ENCODE data around the gene MYL11. TPM values are rescaled to one million over a fixed set of nuclear protein-coding genes. Genes with fewer than 3 reads are reported as not detected.

The MYL11 gene
- polyA plus RNA-seq, 1 of the 3 experiments (the other 2 are of a cell fraction) = 0.23 TPM

DNA sequence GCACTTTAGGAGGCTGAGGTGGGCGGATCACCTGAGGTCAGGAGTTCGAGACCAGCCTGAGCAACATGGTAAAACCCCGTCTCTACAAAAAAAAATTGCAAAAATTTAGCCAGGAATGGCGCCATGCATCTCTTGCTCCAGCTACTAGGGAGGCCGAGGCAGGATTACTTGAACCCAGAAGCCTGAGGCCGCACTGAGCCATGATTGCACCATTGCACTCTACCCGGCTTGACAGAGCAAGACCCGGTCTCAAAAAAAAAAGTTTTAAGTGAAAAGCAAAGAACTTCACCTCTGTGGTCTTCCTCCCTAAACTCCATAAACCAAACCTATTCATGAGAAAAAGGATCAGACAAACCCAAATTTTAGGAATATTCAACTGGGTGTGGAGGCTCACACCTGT is 26.5 kb upstream of the MYL11 start:
- H3K4me3 ChIP-seq (ENCODE audit: low read depth in 2 of 2, low read length in 1 of 2) = no peak overlapping the region

More for the DNA sequence above, 26.5 kb upstream of the MYL11 start:
- peaks cover 15 to 29% of the 10 kb centered on the region in 2 experiments for H3K36me3 ChIP-seq (replicated peaks in 1 of 2; ENCODE audit: control insufficient read depth in 1 of 2, insufficient read depth in 2 of 2, low read length in 1 of 2)
- H3K79me2 ChIP-seq (ENCODE audit: insufficient read depth) = peaks cover 6% of the 10 kb centered on the region; the same call in 1 of the 2 replicates
- TF ChIP-seq, protein P1, sequence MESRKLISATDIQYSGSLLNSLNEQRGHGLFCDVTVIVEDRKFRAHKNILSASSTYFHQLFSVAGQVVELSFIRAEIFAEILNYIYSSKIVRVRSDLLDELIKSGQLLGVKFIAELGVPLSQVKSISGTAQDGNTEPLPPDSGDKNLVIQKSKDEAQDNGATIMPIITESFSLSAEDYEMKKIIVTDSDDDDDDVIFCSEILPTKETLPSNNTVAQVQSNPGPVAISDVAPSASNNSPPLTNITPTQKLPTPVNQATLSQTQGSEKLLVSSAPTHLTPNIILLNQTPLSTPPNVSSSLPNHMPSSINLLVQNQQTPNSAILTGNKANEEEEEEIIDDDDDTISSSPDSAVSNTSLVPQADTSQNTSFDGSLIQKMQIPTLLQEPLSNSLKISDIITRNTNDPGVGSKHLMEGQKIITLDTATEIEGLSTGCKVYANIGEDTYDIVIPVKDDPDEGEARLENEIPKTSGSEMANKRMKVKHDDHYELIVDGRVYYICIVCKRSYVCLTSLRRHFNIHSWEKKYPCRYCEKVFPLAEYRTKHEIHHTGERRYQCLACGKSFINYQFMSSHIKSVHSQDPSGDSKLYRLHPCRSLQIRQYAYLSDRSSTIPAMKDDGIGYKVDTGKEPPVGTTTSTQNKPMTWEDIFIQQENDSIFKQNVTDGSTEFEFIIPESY (IDR thresholded peaks at IDR 0.05; ENCODE audit: borderline replicate concordance, low read depth) = no peak
- TF ChIP-seq POLR2AphosphoS5 (IDR thresholded peaks at IDR 0.05; ENCODE audit: low read depth, low read length) = no peak
- TF ChIP-seq, protein P2, sequence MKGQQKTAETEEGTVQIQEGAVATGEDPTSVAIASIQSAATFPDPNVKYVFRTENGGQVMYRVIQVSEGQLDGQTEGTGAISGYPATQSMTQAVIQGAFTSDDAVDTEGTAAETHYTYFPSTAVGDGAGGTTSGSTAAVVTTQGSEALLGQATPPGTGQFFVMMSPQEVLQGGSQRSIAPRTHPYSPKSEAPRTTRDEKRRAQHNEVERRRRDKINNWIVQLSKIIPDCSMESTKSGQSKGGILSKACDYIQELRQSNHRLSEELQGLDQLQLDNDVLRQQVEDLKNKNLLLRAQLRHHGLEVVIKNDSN (IDR thresholded peaks at IDR 0.05; ENCODE audit: borderline replicate concordance, low read depth) = no peak
- TF ChIP-seq FOXJ3 (CRISPR knock-in tag; IDR thresholded peaks at IDR 0.05) = no peak
- no peak for TF ChIP-seq RCOR1 (IDR thresholded peaks at IDR 0.05; ENCODE audit: low read length)
- TF ChIP-seq YY1 (IDR thresholded peaks at IDR 0.05; ENCODE audit: low read depth) = no peak
- TF ChIP-seq TAF1 (IDR thresholded peaks at IDR 0.05; ENCODE audit: borderline replicate concordance, low read depth, low read length) = no peak
- no peak for TF ChIP-seq NRF1 (IDR thresholded peaks at IDR 0.05; ENCODE audit: low read depth, low read length)
- no peak for TF ChIP-seq EZH2phosphoT487 (IDR thresholded peaks at IDR 0.05; ENCODE audit: borderline replicate concordance, low read depth)
- TF ChIP-seq, protein P3, sequence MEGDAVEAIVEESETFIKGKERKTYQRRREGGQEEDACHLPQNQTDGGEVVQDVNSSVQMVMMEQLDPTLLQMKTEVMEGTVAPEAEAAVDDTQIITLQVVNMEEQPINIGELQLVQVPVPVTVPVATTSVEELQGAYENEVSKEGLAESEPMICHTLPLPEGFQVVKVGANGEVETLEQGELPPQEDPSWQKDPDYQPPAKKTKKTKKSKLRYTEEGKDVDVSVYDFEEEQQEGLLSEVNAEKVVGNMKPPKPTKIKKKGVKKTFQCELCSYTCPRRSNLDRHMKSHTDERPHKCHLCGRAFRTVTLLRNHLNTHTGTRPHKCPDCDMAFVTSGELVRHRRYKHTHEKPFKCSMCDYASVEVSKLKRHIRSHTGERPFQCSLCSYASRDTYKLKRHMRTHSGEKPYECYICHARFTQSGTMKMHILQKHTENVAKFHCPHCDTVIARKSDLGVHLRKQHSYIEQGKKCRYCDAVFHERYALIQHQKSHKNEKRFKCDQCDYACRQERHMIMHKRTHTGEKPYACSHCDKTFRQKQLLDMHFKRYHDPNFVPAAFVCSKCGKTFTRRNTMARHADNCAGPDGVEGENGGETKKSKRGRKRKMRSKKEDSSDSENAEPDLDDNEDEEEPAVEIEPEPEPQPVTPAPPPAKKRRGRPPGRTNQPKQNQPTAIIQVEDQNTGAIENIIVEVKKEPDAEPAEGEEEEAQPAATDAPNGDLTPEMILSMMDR (IDR thresholded peaks at IDR 0.05) = no peak
- TF ChIP-seq, protein P4, sequence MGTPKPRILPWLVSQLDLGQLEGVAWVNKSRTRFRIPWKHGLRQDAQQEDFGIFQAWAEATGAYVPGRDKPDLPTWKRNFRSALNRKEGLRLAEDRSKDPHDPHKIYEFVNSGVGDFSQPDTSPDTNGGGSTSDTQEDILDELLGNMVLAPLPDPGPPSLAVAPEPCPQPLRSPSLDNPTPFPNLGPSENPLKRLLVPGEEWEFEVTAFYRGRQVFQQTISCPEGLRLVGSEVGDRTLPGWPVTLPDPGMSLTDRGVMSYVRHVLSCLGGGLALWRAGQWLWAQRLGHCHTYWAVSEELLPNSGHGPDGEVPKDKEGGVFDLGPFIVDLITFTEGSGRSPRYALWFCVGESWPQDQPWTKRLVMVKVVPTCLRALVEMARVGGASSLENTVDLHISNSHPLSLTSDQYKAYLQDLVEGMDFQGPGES (IDR thresholded peaks at IDR 0.05; ENCODE audit: low read depth, low read length) = no peak
- no peak for TF ChIP-seq RXRA (IDR thresholded peaks at IDR 0.05; ENCODE audit: borderline replicate concordance, low read depth)
- no peaks in the 10 kb centered on the region for H3K27me3 ChIP-seq (ENCODE audit: insufficient read depth)
- ChIA-PET POLR2A (no interaction called here), CTCF (no interaction called here)
- DNase-seq = no peak
- H2AFZ ChIP-seq (ENCODE audit: low read depth) = no peak overlapping the region
- peaks cover 16% of the 10 kb centered on the region for H3F3A ChIP-seq (replicated peaks; ENCODE audit: insufficient read depth)
- no peaks in the 10 kb centered on the region for H3K9me3 ChIP-seq
- no peak overlapping the region for H3K9ac ChIP-seq
- H3K4me2 ChIP-seq = no peak overlapping the region
- WGBS (ENCODE audit: low lambda C conversion rate) = 91% methylated on average over 8 of the region's 8 CpGs
- no peaks in the 10 kb centered on the region for H3K9me2 ChIP-seq
- no peak overlapping the region for H3K27ac ChIP-seq (ENCODE audit: low read depth in 2 of 2, low read length in 1 of 2)
- H3K4me1 ChIP-seq (ENCODE audit: control insufficient read depth in 1 of 2, insufficient read depth in 2 of 2, low read depth in 1 of 2, low read length in 1 of 2) = peaks cover 6 to 14% of the 10 kb centered on the region in 2 experiments; a peak in 2 of 4 replicates
- peaks cover 19% of the 10 kb centered on the region for H4K20me1 ChIP-seq (ENCODE audit: insufficient read depth)

Measured in SK-N-SH (cell line).